K562 (cell line): ENCODE measurements around the gene SLC35E1. TPM values are rescaled to one million over a fixed set of nuclear protein-coding genes. Genes with fewer than 3 reads are reported as not detected.

ENCODE experiments used
- CREB3 ChIP-seq: fragments of 450-650 bp; conservative IDR thresholded peaks from 2 replicates; pipeline ENCODE4 v1.6.1; 2016; ENCODE audit warnings: missing genetic modification characterization, low read depth, mild to moderate bottlenecking, missing compliant biosample characterization, moderate library complexity
- HMGN3 ChIP-seq: IDR thresholded peaks from 2 replicates; pipeline ENCODE4 v1.6.1; 2011; ENCODE audit warnings: borderline replicate concordance, low read depth, mild to moderate bottlenecking, mixed read lengths, low read length; ENCODE audit not compliant: insufficient read length; ENCODE audit errors: extremely low read depth
- MAFK ChIP-seq: IDR thresholded peaks from 2 replicates; pipeline ENCODE4 v1.6.1; 2011; ENCODE audit warnings: low read length, improper control_type of control experiment
- PHTF2 ChIP-seq: fragments of 250-450 bp; sonication (Bioruptor Pico); IDR thresholded peaks from 2 replicates; pipeline ENCODE4 v1.5.0; 2021; ENCODE audit warnings: mild to moderate bottlenecking
- ZBTB12 ChIP-seq: fragments of 250-450 bp; sonication (Bioruptor Pico); IDR thresholded peaks from 2 replicates; pipeline ENCODE4 v1.4.0; 2020
- polyA plus RNA-seq, 8 experiments: library from polyadenylated mRNA; depleted of rRNA in 4 of 8; stranded (reverse) in 5 of 8; unstranded in 3 of 8; fragments of >200 nt; fragmentation: Nextera tagmentation in 2 of 8; fragmentation: Illumina TruSeq in 1 of 8; extraction: Ambion mirVana in 2 of 8; extraction: Trizol in 1 of 8; gene quantifications; 2 replicates each; pipeline versions ENCODE4 v1.2.1 to v1.2.3, GENCODE V29; 2011 to 2014; ENCODE audit warnings: inconsistent platforms in 1 of 8, missing spikeins in 1 of 8
- total RNA-seq, 7 experiments: library from RNA; depleted of rRNA in 6 of 7; stranded (reverse); fragments of >200 nt in 6 of 7; fragmentation: Illumina TruSeq in 2 of 7; extraction: Trizol in 2 of 7; gene quantifications; 2 replicates each; pipeline versions ENCODE4 v1.2.1 to v1.2.3, GENCODE V29; 2011 to 2021; ENCODE audit warnings: low replicate concordance in 1 of 7
- TF ChIP-seq, protein P1 (sequence below), 2 experiments: fragments of 450-650 bp; IDR thresholded peaks; 2 replicates each; pipeline ENCODE4 v1.6.1; 2016
- TF ChIP-seq, protein P2 (sequence below), 2 experiments: fragments of 450-650 bp in 1 of 2; sonication (generic) in 1 of 2; formaldehyde crosslinking in 1 of 2; IDR thresholded peaks; 2 replicates each; pipeline versions ENCODE4 v1.7.1 to v1.9.0; 2016 to 2022; ENCODE audit warnings: inconsistent platforms in 1 of 2, mild to moderate bottlenecking in 1 of 2, missing genetic modification reagents in 1 of 2
- TF ChIP-seq, protein P3 (sequence below): sonication (generic); formaldehyde crosslinking; IDR thresholded peaks from 2 replicates; pipeline ENCODE4 v1.8.0; 2022; ENCODE audit warnings: mild to moderate bottlenecking, missing genetic modification reagents
- TF ChIP-seq, protein P4 (sequence below): fragments of 200-800 bp; sonication (Bioruptor generic); IDR thresholded peaks from 2 replicates; pipeline ENCODE4 v1.6.1; 2017; ENCODE audit warnings: missing genetic modification characterization, missing compliant biosample characterization

SLC35E1 gene
- total and polyA plus RNA-seq, 9 of the 15 experiments (the other 6 are each of a cell fraction or from before 2014, with no cell fraction given) = 15.0 to 40.1 (median 25.7) TPM

- TF ChIP-seq, protein P1, sequence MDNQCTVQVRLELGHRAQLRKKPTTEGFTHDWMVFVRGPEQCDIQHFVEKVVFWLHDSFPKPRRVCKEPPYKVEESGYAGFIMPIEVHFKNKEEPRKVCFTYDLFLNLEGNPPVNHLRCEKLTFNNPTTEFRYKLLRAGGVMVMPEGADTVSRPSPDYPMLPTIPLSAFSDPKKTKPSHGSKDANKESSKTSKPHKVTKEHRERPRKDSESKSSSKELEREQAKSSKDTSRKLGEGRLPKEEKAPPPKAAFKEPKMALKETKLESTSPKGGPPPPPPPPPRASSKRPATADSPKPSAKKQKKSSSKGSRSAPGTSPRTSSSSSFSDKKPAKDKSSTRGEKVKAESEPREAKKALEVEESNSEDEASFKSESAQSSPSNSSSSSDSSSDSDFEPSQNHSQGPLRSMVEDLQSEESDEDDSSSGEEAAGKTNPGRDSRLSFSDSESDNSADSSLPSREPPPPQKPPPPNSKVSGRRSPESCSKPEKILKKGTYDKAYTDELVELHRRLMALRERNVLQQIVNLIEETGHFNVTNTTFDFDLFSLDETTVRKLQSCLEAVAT (IDR thresholded peaks at IDR 0.05) = peak in 1 of 2 experiments; percentile 85; a peak in 2 of 4 replicates
- TF ChIP-seq, protein P2, sequence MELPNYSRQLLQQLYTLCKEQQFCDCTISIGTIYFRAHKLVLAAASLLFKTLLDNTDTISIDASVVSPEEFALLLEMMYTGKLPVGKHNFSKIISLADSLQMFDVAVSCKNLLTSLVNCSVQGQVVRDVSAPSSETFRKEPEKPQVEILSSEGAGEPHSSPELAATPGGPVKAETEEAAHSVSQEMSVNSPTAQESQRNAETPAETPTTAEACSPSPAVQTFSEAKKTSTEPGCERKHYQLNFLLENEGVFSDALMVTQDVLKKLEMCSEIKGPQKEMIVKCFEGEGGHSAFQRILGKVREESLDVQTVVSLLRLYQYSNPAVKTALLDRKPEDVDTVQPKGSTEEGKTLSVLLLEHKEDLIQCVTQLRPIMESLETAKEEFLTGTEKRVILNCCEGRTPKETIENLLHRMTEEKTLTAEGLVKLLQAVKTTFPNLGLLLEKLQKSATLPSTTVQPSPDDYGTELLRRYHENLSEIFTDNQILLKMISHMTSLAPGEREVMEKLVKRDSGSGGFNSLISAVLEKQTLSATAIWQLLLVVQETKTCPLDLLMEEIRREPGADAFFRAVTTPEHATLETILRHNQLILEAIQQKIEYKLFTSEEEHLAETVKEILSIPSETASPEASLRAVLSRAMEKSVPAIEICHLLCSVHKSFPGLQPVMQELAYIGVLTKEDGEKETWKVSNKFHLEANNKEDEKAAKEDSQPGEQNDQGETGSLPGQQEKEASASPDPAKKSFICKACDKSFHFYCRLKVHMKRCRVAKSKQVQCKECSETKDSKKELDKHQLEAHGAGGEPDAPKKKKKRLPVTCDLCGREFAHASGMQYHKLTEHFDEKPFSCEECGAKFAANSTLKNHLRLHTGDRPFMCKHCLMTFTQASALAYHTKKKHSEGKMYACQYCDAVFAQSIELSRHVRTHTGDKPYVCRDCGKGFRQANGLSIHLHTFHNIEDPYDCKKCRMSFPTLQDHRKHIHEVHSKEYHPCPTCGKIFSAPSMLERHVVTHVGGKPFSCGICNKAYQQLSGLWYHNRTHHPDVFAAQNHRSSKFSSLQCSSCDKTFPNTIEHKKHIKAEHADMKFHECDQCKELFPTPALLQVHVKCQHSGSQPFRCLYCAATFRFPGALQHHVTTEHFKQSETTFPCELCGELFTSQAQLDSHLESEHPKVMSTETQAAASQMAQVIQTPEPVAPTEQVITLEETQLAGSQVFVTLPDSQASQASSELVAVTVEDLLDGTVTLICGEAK (IDR thresholded peaks at IDR 0.05) = peak; percentile 96
- TF ChIP-seq, protein P2 (CRISPR knock-in tag; IDR thresholded peaks at IDR 0.05) = no peak
- peak; percentile 2 for TF ChIP-seq HMGN3
- TF ChIP-seq MAFK = no peak
- no peak for TF ChIP-seq CREB3 (tag)
- TF ChIP-seq PHTF2 (CRISPR knock-in tag) = no peak
- TF ChIP-seq, protein P3, sequence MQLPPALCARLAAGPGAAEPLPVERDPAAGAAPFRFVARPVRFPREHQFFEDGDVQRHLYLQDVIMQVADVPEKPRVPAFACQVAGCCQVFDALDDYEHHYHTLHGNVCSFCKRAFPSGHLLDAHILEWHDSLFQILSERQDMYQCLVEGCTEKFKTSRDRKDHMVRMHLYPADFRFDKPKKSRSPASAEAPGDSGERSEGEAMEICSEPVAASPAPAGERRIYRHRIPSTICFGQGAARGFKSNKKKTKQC (CRISPR knock-in tag) = no peak
- TF ChIP-seq, protein P4, sequence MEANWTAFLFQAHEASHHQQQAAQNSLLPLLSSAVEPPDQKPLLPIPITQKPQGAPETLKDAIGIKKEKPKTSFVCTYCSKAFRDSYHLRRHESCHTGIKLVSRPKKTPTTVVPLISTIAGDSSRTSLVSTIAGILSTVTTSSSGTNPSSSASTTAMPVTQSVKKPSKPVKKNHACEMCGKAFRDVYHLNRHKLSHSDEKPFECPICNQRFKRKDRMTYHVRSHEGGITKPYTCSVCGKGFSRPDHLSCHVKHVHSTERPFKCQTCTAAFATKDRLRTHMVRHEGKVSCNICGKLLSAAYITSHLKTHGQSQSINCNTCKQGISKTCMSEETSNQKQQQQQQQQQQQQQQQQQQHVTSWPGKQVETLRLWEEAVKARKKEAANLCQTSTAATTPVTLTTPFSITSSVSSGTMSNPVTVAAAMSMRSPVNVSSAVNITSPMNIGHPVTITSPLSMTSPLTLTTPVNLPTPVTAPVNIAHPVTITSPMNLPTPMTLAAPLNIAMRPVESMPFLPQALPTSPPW (CRISPR knock-in tag) = peak; percentile 100
- TF ChIP-seq ZBTB12 (CRISPR knock-in tag) = peak; percentile 98
These were observed at the start of gene SLC35E1 (continued) for GRCh38 chr19:16572332-16573211.
